Sigmoid colon (tissue), 7 donors: ENCODE data around the gene ATOH8. TPM values are rescaled to one million over a fixed set of nuclear protein-coding genes. Genes with fewer than 3 reads are reported as not detected.

Source experiments
- DNase-seq: peaks from one replicate; pipeline ENCODE4 v3.0.0-alpha.2; 2019
- H3K27ac ChIP-seq, 4 donors: fragments of 200-600 bp; sonication (generic); one replicate each; pipeline ENCODE4 v1.5.1; 2016 to 2019; ENCODE audit warnings: mild to moderate bottlenecking in 1 of 4
- H3K27me3 ChIP-seq, 3 donors: fragments of 200-600 bp; sonication (generic); one replicate each; pipeline ENCODE4 v1.5.1; 2019; ENCODE audit warnings: mild to moderate bottlenecking in 1 of 3
- H3K36me3 ChIP-seq, 4 donors: fragments of 200-600 bp; sonication (generic); one replicate each; pipeline ENCODE4 v1.5.1; 2016 to 2019
- H3K4me1 ChIP-seq, 4 donors: fragments of 200-600 bp; sonication (generic); one replicate each; pipeline ENCODE4 v1.5.1; 2017 to 2019
- H3K4me3 ChIP-seq, 4 donors: fragments of 200-600 bp; sonication (generic); one replicate each; pipeline ENCODE4 v1.5.1; 2017 to 2019; ENCODE audit warnings: mild to moderate bottlenecking in 2 of 4, moderate library complexity in 1 of 4
- H3K9me3 ChIP-seq, 4 donors: fragments of 200-600 bp in 3 of 4; sonication (generic) in 3 of 4; one replicate each; pipeline versions ENCODE4 v1.5.1 to v1.6.1; 2013 to 2019
- CTCF ChIP-seq, 4 experiments: fragments of 450-650 bp in 3 of 4; fragments of 200-600 bp in 1 of 4; IDR thresholded peaks; one replicate each; pipeline ENCODE4 v1.5.1; 2016 to 2019; ENCODE audit warnings: antibody characterized with exemption in 4 of 4, mild to moderate bottlenecking in 3 of 4, moderate library complexity in 2 of 4
- EP300 ChIP-seq, 4 donors: sonication (generic); formaldehyde crosslinking; IDR thresholded peaks; one replicate each; pipeline ENCODE4 v1.6.1; 2017; ENCODE audit warnings: antibody characterized with exemption in 4 of 4
- POLR2A ChIP-seq, 2 donors: fragments of 450-650 bp; IDR thresholded peaks; one replicate each; pipeline ENCODE4 v1.6.1; 2016; ENCODE audit warnings: antibody characterized with exemption in 2 of 2, mild to moderate bottlenecking in 2 of 2, moderate library complexity in 2 of 2
- POLR2AphosphoS5 ChIP-seq, 4 donors: sonication (generic); formaldehyde crosslinking; IDR thresholded peaks; one replicate each; pipeline ENCODE4 v1.6.1; 2017; ENCODE audit warnings: antibody characterized with exemption in 4 of 4
- WGBS, 2 donors: extraction: QIAGEN DNeasy Blood & Tissue Kit; methylation state at CpG; one replicate each; pipeline ENCODE4 v1.1.7; 2013; 5-methylcytosine and 5-hydroxymethylcytosine counted together
- intact Hi-C: fragments of 100-400 bp; cut with DNase I; formaldehyde crosslinking; loops from one replicate; pipeline ENCODE4 v1.15.1; 2023
- polyA plus RNA-seq, 3 donors: library from polyadenylated mRNA; stranded (reverse); fragments of 200-250 nt; gene quantifications; one replicate each; pipeline ENCODE4 v1.2.3, GENCODE V29; 2013
- total RNA-seq, 4 donors: library from RNA; depleted of rRNA; stranded (reverse); fragments of >200 nt; gene quantifications; one replicate each; pipeline ENCODE4 v1.1.0, GENCODE V29; 2016
- donor health status: healthy with polysubstance abuse.
- donor health status: Bipolar disorder and iron deficiency.
- donor health status: healthy.

The ATOH8 gene
- total and polyA plus RNA-seq, 7 donors = 1.6 to 20.6 (median 12.4) TPM

- H3K4me1 ChIP-seq = peaks cover 0 to 80% (median 72%) of the 10 kb centered on the region in 4 donors
- intact Hi-C loops = loop anchor here (5.0 kb wide), 1 partner anchor 42 kb away; no protein-coding TSS in a partner anchor
- peak; percentile 86 for DNase-seq
- TF ChIP-seq POLR2A (IDR thresholded peaks at IDR 0.05) (no peak), CTCF (IDR thresholded peaks at IDR 0.05) (no peak), EP300 (IDR thresholded peaks at IDR 0.05) (peak in 1 of 4 donors; percentile 5), POLR2AphosphoS5 (IDR thresholded peaks at IDR 0.05) (peak in 2 of 4 donors; percentile 11 to 34)
- no peak overlapping the region for H3K4me3 ChIP-seq
- no peaks in the 10 kb centered on the region for H3K27me3 ChIP-seq
- no peaks in the 10 kb centered on the region for H3K36me3 ChIP-seq
- no peaks in the 10 kb centered on the region for H3K9me3 ChIP-seq
- H3K27ac ChIP-seq = peak overlapping the region; percentile 77 to 91 (median 85)
- WGBS, 2 donors = 53 to 68% methylated on average over 10 of the region's 10 CpGs
Observed at GRCh38 chr2:85744741-85745601, 8.8 kb upstream of the ATOH8 start.

GRCh38 chr2:85745619-85746018 is 8.2 kb upstream of the ATOH8 start:
- intact Hi-C loops = loop anchor here (5.0 kb wide), 1 partner anchor 42 kb away; no protein-coding TSS in a partner anchor
- Histone ChIP-seq H3K36me3 (no peaks in the 10 kb centered on the region), H3K4me3 (no peak overlapping the region), H3K27ac (peak overlapping the region; percentile 77 to 91 (median 85)), H3K9me3 (no peaks in the 10 kb centered on the region), H3K4me1 (peaks cover 0 to 86% (median 78%) of the 10 kb centered on the region in 4 donors), H3K27me3 (no peaks in the 10 kb centered on the region)
- no peak for DNase-seq
- WGBS, 2 donors = 62 to 77% methylated on average over 8 of the region's 8 CpGs
- TF ChIP-seq POLR2A (IDR thresholded peaks at IDR 0.05) (no peak), CTCF (IDR thresholded peaks at IDR 0.05) (no peak), EP300 (IDR thresholded peaks at IDR 0.05) (no peak), POLR2AphosphoS5 (IDR thresholded peaks at IDR 0.05) (no peak)

- H3K4me1 ChIP-seq = peaks cover 0 to 86% (median 78%) of the 10 kb centered on the region in 4 donors
- TF ChIP-seq POLR2A (IDR thresholded peaks at IDR 0.05) (no peak), POLR2AphosphoS5 (IDR thresholded peaks at IDR 0.05) (no peak), CTCF (IDR thresholded peaks at IDR 0.05) (no peak), EP300 (IDR thresholded peaks at IDR 0.05) (no peak)
- DNase-seq = no peak
- H3K9me3 ChIP-seq = no peaks in the 10 kb centered on the region
- no peak overlapping the region for H3K4me3 ChIP-seq
- H3K36me3 ChIP-seq = no peaks in the 10 kb centered on the region
- 79 to 82% methylated on average over 8 of the region's 8 CpGs for WGBS, 2 donors
- peak overlapping the region in 3 of 4 donors; percentile 77 to 86 (median 84) for H3K27ac ChIP-seq
- intact Hi-C loops = loop anchor here (5.0 kb wide), 1 partner anchor 41 kb away; no protein-coding TSS in a partner anchor
- H3K27me3 ChIP-seq = no peaks in the 10 kb centered on the region
Observed at GRCh38 chr2:85746321-85747004, 7.3 kb upstream of the ATOH8 start.

- Histone ChIP-seq H3K27ac (no peak overlapping the region), H3K4me1 (peaks cover 0 to 81% (median 72%) of the 10 kb centered on the region in 4 donors), H3K27me3 (no peaks in the 10 kb centered on the region), H3K4me3 (no peak overlapping the region), H3K36me3 (no peaks in the 10 kb centered on the region), H3K9me3 (no peaks in the 10 kb centered on the region)
- 85 to 93% methylated on average over 3 of the region's 3 CpGs for WGBS, 2 donors
- intact Hi-C loops = loop anchor here (5.0 kb wide), 1 partner anchor 40 kb away; no protein-coding TSS in a partner anchor
- DNase-seq = no peak
- TF ChIP-seq POLR2A (IDR thresholded peaks at IDR 0.05) (no peak), POLR2AphosphoS5 (IDR thresholded peaks at IDR 0.05) (no peak), CTCF (IDR thresholded peaks at IDR 0.05) (no peak), EP300 (IDR thresholded peaks at IDR 0.05) (no peak)
Observed at GRCh38 chr2:85747441-85747840, 6.3 kb upstream of the ATOH8 start.
